Fibroblast of lung (primary cell): ENCODE results near the gene SDHB.

Experiments
- EZH2 ChIP-seq: IDR thresholded peaks from 2 replicates; pipeline ENCODE4 v1.5.1; 2012; ENCODE audit warnings: low read length, control low read depth, mild to moderate bottlenecking; ENCODE audit errors: missing control alignments
- TF ChIP-seq, protein P1 (sequence below), 2 donors: IDR thresholded peaks in 1 of 2; conservative IDR thresholded peaks in 1 of 2; 1 replicate in 1 of 2; 2 replicates in 1 of 2; pipeline ENCODE4 v1.5.1; 2011 to 2012; ENCODE audit warnings: low read length in 2 of 2, control low read depth in 1 of 2, inconsistent platforms in 1 of 2, low read depth in 1 of 2, mild to moderate bottlenecking in 1 of 2

DNA sequence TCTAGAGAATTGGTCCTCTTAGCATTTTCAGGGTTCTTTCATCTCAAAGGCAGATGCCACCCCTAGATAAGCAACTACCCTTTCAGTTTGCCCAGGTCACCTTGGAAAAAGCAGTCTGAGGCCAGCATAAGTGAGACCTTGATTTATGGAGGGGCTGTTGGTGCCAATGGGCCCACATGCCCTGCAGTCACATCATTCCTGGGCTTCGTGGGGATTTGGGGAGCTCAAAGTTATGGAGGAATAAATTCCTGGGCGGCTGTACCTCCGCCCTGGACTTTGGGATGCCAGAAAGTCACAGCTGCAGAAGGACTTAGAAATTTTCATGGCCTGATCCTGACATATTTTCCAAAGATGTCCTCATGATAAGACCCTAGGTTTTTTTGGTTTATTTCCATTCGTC is 2.7 kb upstream of the SDHB start:
- TF ChIP-seq, protein P1, sequence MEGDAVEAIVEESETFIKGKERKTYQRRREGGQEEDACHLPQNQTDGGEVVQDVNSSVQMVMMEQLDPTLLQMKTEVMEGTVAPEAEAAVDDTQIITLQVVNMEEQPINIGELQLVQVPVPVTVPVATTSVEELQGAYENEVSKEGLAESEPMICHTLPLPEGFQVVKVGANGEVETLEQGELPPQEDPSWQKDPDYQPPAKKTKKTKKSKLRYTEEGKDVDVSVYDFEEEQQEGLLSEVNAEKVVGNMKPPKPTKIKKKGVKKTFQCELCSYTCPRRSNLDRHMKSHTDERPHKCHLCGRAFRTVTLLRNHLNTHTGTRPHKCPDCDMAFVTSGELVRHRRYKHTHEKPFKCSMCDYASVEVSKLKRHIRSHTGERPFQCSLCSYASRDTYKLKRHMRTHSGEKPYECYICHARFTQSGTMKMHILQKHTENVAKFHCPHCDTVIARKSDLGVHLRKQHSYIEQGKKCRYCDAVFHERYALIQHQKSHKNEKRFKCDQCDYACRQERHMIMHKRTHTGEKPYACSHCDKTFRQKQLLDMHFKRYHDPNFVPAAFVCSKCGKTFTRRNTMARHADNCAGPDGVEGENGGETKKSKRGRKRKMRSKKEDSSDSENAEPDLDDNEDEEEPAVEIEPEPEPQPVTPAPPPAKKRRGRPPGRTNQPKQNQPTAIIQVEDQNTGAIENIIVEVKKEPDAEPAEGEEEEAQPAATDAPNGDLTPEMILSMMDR (conservative IDR thresholded peaks at IDR 0.05 in 1 of 2, IDR thresholded peaks at IDR 0.05 in 1 of 2; ENCODE audit: low read depth in 1 of 2, low read length in 2 of 2), result no peak
- TF ChIP-seq EZH2, result no peak
